HepG2 (cell line): Measurements from ENCODE around the gene IL27RA. TPM values are rescaled to one million over a fixed set of nuclear protein-coding genes. Genes with fewer than 3 reads are reported as not detected.

Experiments
- CBX1 ChIP-seq: IDR thresholded peaks from one replicate; pipeline ENCODE4 v1.6.1; 2016; ENCODE audit warnings: antibody characterized with exemption, low read depth
- ELF1 ChIP-seq: sonication (generic); formaldehyde crosslinking; IDR thresholded peaks from 2 replicates; pipeline ENCODE4 v1.4.0; 2020; ENCODE audit warnings: missing genetic modification reagents
- GZF1 ChIP-seq: sonication (generic); formaldehyde crosslinking; IDR thresholded peaks from 2 replicates; pipeline ENCODE4 v1.5.1; 2020; ENCODE audit warnings: mild to moderate bottlenecking, missing genetic modification reagents
- KAT2B ChIP-seq: fragments of 150-350 bp; IDR thresholded peaks from 2 replicates; pipeline ENCODE4 v1.6.1; 2014; ENCODE audit warnings: low read depth, low read length, borderline replicate concordance
- NCOA2 ChIP-seq: sonication (generic); formaldehyde crosslinking; IDR thresholded peaks from 2 replicates; pipeline ENCODE4 v1.8.0; 2022; ENCODE audit warnings: inconsistent platforms
- NFKBIZ ChIP-seq: IDR thresholded peaks from 2 replicates; pipeline ENCODE4 v1.6.1; 2018; ENCODE audit warnings: missing genetic modification reagents, missing compliant biosample characterization
- RBFOX2 ChIP-seq: fragments of 200-400 bp; formaldehyde crosslinking; IDR thresholded peaks from 2 replicates; pipeline ENCODE4 v1.6.1; 2017; ENCODE audit warnings: low read depth, mild to moderate bottlenecking, low read length
- REPIN1 ChIP-seq: sonication (generic); formaldehyde crosslinking; IDR thresholded peaks from 2 replicates; pipeline ENCODE4 v1.8.0; 2022; ENCODE audit warnings: missing genetic modification reagents, low read depth, mild to moderate bottlenecking, borderline replicate concordance
- SP1 ChIP-seq, 2 experiments: fragments of 450-650 bp in 1 of 2; sonication (generic) in 1 of 2; formaldehyde crosslinking in 1 of 2; IDR thresholded peaks; 2 replicates each; pipeline versions ENCODE4 v1.4.0 to v1.6.1; 2016 to 2020; ENCODE audit warnings: missing genetic modification reagents in 1 of 2
- ZFP62 ChIP-seq: sonication (generic); formaldehyde crosslinking; IDR thresholded peaks from 2 replicates; pipeline ENCODE4 v1.4.0; 2020; ENCODE audit warnings: missing genetic modification reagents
- ZNF232 ChIP-seq: sonication (generic); formaldehyde crosslinking; IDR thresholded peaks from 2 replicates; pipeline ENCODE4 v1.4.0; 2020; ENCODE audit warnings: missing genetic modification reagents, borderline replicate concordance
- ZNF430 ChIP-seq: sonication (generic); formaldehyde crosslinking; IDR thresholded peaks from 2 replicates; pipeline ENCODE4 v1.9.0; 2021; ENCODE audit warnings: mild to moderate bottlenecking, missing genetic modification reagents
- ZNF7 ChIP-seq: IDR thresholded peaks from 2 replicates; pipeline ENCODE4 v1.6.1; 2016; ENCODE audit warnings: missing biosample characterization, missing genetic modification reagents
- ZNF747 ChIP-seq: sonication (generic); formaldehyde crosslinking; IDR thresholded peaks from 2 replicates; pipeline ENCODE4 v1.8.1; 2023; ENCODE audit warnings: missing genetic modification reagents, mild to moderate bottlenecking, borderline replicate concordance
- polyA plus RNA-seq, 8 experiments: library from polyadenylated mRNA; depleted of rRNA in 3 of 8; stranded (reverse) in 7 of 8; unstranded in 1 of 8; fragments of >200 nt; fragmentation: Illumina TruSeq in 4 of 8; extraction: Trizol in 4 of 8; gene quantifications; 2 replicates each; pipeline versions ENCODE4 v1.2.1 to v1.2.3, GENCODE V29; 2011 to 2016; ENCODE audit warnings: low read depth in 4 of 8, missing spikeins in 1 of 8, mixed read lengths in 1 of 8; ENCODE audit not compliant: insufficient read depth in 1 of 8
- total RNA-seq, 5 experiments: library from RNA; depleted of rRNA; stranded (reverse); fragments of >200 nt; fragmentation: Illumina TruSeq; extraction: Trizol; gene quantifications; 2 replicates each; pipeline ENCODE4 v1.2.3, GENCODE V29; 2016; ENCODE audit warnings: low read depth in 1 of 5
- TF ChIP-seq, protein P1 (sequence below), 2 experiments: sonication (generic) in 1 of 2; formaldehyde crosslinking in 1 of 2; IDR thresholded peaks; 2 replicates each; pipeline versions ENCODE4 v1.4.0 to v1.6.1; 2018 to 2020; ENCODE audit warnings: missing genetic modification reagents in 2 of 2, borderline replicate concordance in 1 of 2, low read depth in 1 of 2, mild to moderate bottlenecking in 1 of 2, missing biosample characterization in 1 of 2
- TF ChIP-seq, protein P2 (sequence below): sonication (generic); formaldehyde crosslinking; IDR thresholded peaks from 2 replicates; pipeline ENCODE4 v1.9.0; 2021; ENCODE audit warnings: missing genetic modification reagents, borderline replicate concordance
- TF ChIP-seq, protein P3 (sequence below): sonication (generic); formaldehyde crosslinking; IDR thresholded peaks from 2 replicates; pipeline ENCODE4 v1.5.1; 2020; ENCODE audit warnings: mild to moderate bottlenecking, missing genetic modification reagents, moderate library complexity
- TF ChIP-seq, protein P4 (sequence below): sonication (generic); formaldehyde crosslinking; IDR thresholded peaks from 2 replicates; pipeline ENCODE4 v1.8.0; 2022; ENCODE audit warnings: missing genetic modification reagents, mild to moderate bottlenecking, inconsistent platforms, borderline replicate concordance

IL27RA gene
- total and polyA plus RNA-seq, 2 of the 13 experiments (the other 11 are each of a cell fraction or from before 2014, with no cell fraction given), result 3.5 to 8.1 TPM

DNA sequence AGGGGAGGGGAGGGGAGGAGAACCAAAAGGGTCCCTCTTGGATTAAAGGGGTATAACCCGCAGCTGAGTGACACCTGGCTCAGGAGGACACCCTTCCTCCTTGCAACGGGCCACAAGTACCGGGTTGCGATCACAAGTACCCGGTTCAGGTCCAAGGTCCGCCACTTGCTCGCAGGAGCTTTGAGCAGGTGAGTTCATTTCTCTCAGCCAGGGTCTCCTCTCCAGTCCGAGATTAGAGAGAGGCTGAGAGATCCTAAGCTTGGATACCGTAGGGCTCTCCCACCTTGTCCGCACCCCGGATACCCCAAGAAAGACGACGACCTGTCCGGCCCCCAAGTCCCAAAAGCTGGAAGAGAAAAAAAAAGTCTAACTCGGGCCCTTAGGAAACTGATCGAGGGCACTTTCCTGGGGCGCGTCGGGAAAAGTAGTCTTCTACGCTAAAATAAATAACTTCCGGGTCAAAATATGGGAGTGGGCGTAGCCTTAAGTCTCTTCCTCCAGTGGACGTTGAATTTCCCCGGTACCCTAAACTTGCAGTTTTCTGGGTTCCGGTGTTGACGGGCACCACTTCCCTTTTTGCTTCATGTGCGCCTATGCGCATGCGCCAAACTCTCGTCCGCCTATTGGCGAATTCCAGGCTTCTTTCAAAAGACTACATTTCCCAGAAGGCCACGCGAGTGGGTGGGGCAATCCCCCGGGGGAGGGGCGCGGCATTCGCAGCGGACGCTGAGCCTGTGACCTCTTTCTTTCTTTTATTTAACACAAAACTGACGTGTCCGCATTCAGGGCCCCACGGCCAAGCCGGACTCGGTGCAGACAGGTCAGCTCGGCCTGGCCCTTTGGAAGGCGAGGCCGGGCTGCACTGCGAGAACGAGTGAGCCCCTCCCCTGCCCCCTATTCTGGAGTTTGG, 49.6 kb downstream of the IL27RA start (continued):
- TF ChIP-seq REPIN1 (CRISPR knock-in tag) (no peak), SP1 (IDR thresholded peaks at IDR 0.05) (no peak), SP1 (CRISPR knock-in tag; IDR thresholded peaks at IDR 0.05) (peak; percentile 95), KAT2B (no peak), CBX1 (no peak), GZF1 (no peak), NCOA2 (CRISPR knock-in tag) (no peak), RBFOX2 (peak; percentile 91), ELF1 (CRISPR knock-in tag) (peak; percentile 97), ZNF7 (no peak), NFKBIZ (no peak), ZNF430 (CRISPR knock-in tag) (no peak), ZNF747 (CRISPR knock-in tag) (peak; percentile 31; the same call in 1 of the 2 replicates), ZNF232 (CRISPR knock-in tag) (no peak), ZFP62 (no peak)
- TF ChIP-seq, protein P1, sequence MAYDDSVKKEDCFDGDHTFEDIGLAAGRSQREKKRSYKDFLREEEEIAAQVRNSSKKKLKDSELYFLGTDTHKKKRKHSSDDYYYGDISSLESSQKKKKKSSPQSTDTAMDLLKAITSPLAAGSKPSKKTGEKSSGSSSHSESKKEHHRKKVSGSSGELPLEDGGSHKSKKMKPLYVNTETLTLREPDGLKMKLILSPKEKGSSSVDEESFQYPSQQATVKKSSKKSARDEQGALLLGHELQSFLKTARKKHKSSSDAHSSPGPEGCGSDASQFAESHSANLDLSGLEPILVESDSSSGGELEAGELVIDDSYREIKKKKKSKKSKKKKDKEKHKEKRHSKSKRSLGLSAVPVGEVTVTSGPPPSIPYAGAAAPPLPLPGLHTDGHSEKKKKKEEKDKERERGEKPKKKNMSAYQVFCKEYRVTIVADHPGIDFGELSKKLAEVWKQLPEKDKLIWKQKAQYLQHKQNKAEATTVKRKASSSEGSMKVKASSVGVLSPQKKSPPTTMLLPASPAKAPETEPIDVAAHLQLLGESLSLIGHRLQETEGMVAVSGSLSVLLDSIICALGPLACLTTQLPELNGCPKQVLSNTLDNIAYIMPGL (CRISPR knock-in tag; IDR thresholded peaks at IDR 0.05; ENCODE audit: borderline replicate concordance in 1 of 2, low read depth in 1 of 2), result peak in 1 of 2 experiments; percentile 11; a peak in 2 of 4 replicates
- TF ChIP-seq, protein P2, sequence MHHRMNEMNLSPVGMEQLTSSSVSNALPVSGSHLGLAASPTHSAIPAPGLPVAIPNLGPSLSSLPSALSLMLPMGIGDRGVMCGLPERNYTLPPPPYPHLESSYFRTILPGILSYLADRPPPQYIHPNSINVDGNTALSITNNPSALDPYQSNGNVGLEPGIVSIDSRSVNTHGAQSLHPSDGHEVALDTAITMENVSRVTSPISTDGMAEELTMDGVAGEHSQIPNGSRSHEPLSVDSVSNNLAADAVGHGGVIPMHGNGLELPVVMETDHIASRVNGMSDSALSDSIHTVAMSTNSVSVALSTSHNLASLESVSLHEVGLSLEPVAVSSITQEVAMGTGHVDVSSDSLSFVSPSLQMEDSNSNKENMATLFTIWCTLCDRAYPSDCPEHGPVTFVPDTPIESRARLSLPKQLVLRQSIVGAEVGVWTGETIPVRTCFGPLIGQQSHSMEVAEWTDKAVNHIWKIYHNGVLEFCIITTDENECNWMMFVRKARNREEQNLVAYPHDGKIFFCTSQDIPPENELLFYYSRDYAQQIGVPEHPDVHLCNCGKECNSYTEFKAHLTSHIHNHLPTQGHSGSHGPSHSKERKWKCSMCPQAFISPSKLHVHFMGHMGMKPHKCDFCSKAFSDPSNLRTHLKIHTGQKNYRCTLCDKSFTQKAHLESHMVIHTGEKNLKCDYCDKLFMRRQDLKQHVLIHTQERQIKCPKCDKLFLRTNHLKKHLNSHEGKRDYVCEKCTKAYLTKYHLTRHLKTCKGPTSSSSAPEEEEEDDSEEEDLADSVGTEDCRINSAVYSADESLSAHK (CRISPR knock-in tag), result no peak
- TF ChIP-seq, protein P3, sequence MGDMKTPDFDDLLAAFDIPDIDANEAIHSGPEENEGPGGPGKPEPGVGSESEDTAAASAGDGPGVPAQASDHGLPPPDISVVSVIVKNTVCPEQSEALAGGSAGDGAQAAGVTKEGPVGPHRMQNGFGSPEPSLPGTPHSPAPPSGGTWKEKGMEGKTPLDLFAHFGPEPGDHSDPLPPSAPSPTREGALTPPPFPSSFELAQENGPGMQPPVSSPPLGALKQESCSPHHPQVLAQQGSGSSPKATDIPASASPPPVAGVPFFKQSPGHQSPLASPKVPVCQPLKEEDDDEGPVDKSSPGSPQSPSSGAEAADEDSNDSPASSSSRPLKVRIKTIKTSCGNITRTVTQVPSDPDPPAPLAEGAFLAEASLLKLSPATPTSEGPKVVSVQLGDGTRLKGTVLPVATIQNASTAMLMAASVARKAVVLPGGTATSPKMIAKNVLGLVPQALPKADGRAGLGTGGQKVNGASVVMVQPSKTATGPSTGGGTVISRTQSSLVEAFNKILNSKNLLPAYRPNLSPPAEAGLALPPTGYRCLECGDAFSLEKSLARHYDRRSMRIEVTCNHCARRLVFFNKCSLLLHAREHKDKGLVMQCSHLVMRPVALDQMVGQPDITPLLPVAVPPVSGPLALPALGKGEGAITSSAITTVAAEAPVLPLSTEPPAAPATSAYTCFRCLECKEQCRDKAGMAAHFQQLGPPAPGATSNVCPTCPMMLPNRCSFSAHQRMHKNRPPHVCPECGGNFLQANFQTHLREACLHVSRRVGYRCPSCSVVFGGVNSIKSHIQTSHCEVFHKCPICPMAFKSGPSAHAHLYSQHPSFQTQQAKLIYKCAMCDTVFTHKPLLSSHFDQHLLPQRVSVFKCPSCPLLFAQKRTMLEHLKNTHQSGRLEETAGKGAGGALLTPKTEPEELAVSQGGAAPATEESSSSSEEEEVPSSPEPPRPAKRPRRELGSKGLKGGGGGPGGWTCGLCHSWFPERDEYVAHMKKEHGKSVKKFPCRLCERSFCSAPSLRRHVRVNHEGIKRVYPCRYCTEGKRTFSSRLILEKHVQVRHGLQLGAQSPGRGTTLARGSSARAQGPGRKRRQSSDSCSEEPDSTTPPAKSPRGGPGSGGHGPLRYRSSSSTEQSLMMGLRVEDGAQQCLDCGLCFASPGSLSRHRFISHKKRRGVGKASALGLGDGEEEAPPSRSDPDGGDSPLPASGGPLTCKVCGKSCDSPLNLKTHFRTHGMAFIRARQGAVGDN, result peak; percentile 77
- TF ChIP-seq, protein P4, sequence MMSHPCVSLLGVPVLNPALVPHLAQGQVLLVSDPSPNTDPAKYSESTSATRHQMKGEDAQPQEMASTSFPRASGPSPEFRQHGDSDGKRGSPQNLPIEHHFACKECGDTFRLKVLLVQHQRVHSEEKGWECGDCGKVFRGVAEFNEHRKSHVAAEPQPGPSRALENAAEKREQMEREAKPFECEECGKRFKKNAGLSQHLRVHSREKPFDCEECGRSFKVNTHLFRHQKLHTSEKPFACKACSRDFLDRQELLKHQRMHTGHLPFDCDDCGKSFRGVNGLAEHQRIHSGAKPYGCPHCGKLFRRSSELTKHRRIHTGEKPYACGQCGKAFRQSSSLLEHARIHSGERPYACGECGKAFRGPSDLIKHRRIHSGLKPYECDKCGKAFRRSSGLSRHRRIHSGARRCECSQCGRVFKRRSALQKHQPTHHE (CRISPR knock-in tag), result no peak
